Measurements from ENCODE around the gene ATP13A1. TPM values are rescaled to one million over a fixed set of nuclear protein-coding genes. Genes with fewer than 3 reads are reported as not detected.
"Not testable (repeated sequence)": the region's sequence is repeated elsewhere in the genome, so short reads cannot be mapped to it uniquely, and the experiment has no call there.

ATP13A1 gene
- total RNA-seq, 2 donors from 2014 or later, result 57.0 to 65.1 TPM

DNA sequence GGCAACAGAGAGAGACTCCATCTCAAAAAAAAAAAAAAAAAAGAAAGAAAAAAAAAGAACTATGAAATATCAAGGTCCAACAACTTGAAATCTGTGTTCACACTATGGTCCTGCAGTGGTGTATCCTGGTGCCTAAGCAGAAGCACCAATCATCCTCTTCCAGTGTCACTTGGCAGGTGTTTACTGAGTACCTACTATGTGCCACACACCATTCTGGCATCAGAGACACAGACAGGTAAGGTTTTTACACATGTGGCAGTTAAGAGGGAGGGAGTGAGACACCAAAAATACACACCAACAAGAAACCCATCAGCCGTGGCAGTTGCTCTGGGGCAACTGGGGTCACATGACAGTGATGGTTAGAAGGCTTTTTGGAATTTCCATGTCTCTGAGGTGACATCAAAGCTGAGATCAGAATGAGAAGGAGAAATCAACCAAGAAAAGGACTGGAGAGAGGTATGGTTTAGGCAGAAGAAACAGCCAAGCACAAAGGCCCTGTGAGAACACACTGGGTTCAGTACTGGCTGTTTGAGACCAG lies 62.6 kb downstream of the ATP13A1 start:
- ATAC-seq (no peak), DNase-seq (no peak)
- intact Hi-C loops (cut with DNase I, micrococcal nuclease), result no loop called here

DNA sequence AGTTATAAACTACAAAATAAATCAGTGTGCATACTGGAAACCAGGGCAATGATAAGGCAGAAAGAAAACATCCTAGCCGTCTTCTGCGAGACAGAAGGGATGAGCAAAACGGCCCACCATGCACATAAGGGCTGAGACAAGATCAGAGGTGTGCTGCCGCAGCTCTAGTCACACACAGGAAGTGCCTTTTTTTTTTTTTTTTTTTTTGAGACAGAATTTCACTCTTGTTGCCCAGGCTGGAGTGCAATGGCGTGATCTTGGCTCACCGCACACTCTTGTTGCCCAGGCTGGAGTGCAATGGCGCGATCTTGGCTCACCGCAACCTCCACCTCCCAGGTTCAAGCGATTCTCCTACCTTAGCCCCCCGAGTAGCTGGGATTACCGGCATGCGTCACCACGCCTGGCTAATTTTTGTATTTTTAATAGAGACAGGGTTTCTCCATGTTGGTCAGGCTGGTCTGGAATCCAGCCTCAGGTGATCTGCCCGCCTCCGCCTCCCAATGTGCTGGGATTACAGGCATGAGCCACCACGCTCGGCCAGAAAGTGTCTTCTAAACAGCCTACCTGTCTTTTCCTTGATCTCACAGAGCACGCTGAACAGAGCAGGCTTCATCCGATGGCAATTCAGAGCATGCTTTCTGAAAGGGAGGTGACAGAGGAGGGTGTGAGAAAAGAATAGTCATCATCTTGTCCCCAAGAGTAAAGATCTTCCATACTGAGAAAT lies 64.6 kb downstream of the ATP13A1 start:
- DNase-seq; ATAC-seq; intact Hi-C loops (cut with DNase I, micrococcal nuclease): not testable (repeated sequence)

DNA sequence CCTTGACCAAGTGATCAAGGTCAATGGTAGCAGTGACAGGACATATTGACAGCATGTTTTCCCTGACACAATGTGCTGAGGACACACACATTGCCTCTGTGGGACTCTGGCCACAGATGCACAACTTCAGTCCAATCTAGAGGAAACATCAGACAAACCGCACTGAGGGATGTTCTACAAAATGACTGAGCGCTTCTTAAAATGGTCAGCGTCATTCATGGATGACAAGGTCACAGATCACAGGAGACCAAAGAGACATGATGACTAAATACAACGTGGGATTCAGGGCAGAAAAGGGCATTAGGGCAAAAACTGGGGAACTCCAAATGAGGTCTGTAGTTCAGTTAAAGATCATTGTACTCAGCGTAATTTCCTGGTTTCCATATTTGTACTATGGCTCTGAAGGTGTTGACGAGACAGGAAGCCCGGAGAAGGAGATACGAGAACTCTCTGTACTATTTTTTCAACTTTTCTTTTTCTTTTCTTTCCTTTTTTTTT lies 65.6 kb downstream of the ATP13A1 start:
- intact Hi-C loops (cut with DNase I, micrococcal nuclease), result no loop called here
- ATAC-seq, result no peak
- DNase-seq, result no peak

Other genes starting within 250 kb of the ATP13A1 start
- 1 to 10 TPM; 1.6 to 2.8 TPM for gene TSSK6, start 148.1 kb downstream of the ATP13A1 start, total RNA-seq
- gene NDUFA13, start 147.5 kb downstream of the ATP13A1 start, total RNA-seq, result 100 to 1,000 TPM; 430 to 489 TPM
- gene YJEFN3, start 134.8 kb downstream of the ATP13A1 start, total RNA-seq, result 1 to 10 TPM; 4.6 to 4.9 TPM
- gene CILP2, start 125.4 kb downstream of the ATP13A1 start, total RNA-seq, result under 1 TPM; 0.09 to 0.11 TPM
- gene PBX4, start 45.0 kb downstream of the ATP13A1 start, total RNA-seq, result 1 to 10 TPM; 2.5 to 2.9 TPM
- 10 to 100 TPM; 18.4 to 20.9 TPM for gene LPAR2, start 35.5 kb downstream of the ATP13A1 start, total RNA-seq
- 10 to 100 TPM; 29.5 to 34.4 TPM for gene GMIP, start 20.0 kb downstream of the ATP13A1 start, total RNA-seq
- 10 to 100 TPM; 11.6 to 13.4 TPM for gene ZNF101, start 5.2 kb upstream of the ATP13A1 start, total RNA-seq
- gene ZNF14, start 69.4 kb upstream of the ATP13A1 start, total RNA-seq, result 1 to 10 TPM; 2.8 to 3.7 TPM
- 10 to 100 TPM; 18.9 to 24.3 TPM for gene ZNF506, start 158.1 kb upstream of the ATP13A1 start, total RNA-seq
- 10 to 100 TPM in 1 of 2 donors, 1 to 10 TPM in 1; 8.7 to 11.8 TPM for gene ZNF253, start 202.2 kb upstream of the ATP13A1 start, total RNA-seq
- gene ZNF93, start 237.3 kb upstream of the ATP13A1 start, total RNA-seq, result 1 to 10 TPM; 2.3 to 3.4 TPM